OCI-LY7 (cell line): ENCODE data around the gene NTSR1. TPM values are rescaled to one million over a fixed set of nuclear protein-coding genes. Genes with fewer than 3 reads are reported as not detected.

Experiments used
- BruUV-seq: library from RNA; stranded (reverse); fragments of 400-500 nt; replicated peaks from 2 replicates; lab custom pipeline; 2021; lab: Mats Ljungman, UMichigan
- CTCF ChIA-PET: fragments of 300-600 bp; sonication (Branson Sonifier 250); formaldehyde crosslinking; loops from one replicate; lab custom pipeline; 2022; ENCODE audit warnings: antibody characterized with exemption; ENCODE audit not compliant: unreplicated experiment; lab: Charles Lee
- POLR2A ChIA-PET: fragments of 300-600 bp; sonication (Branson Sonifier 250); formaldehyde crosslinking; loops from one replicate; lab custom pipeline; 2022; ENCODE audit warnings: antibody characterized with exemption; lab: Charles Lee
- DNase-seq: peaks from one replicate; pipeline ENCODE4 v3.0.0-alpha.2; 2015; ENCODE audit warnings: low spot score
- H2AFZ ChIP-seq: fragments of 200-600 bp; sonication (generic), shearing (Covaris generic); 2 replicates; pipeline ENCODE4 v1.6.1; 2014; ENCODE audit warnings: mild to moderate bottlenecking, antibody characterized with exemption, low read length, moderate library complexity
- H3K27ac ChIP-seq: fragments of 200-600 bp; sonication (generic); 2 replicates; pipeline ENCODE4 v1.5.1; 2014; ENCODE audit warnings: mixed run types, low read depth, mild to moderate bottlenecking, moderate library complexity, low read length, inconsistent platforms; ENCODE audit not compliant: poor library complexity, severe bottlenecking
- H3K36me3 ChIP-seq: fragments of 200-600 bp; sonication (generic); 2 replicates; pipeline ENCODE4 v1.6.1; 2014; ENCODE audit warnings: mild to moderate bottlenecking, antibody characterized with exemption, low read length, moderate library complexity, mixed read lengths; ENCODE audit not compliant: insufficient read depth
- H3K4me1 ChIP-seq: fragments of 200-600 bp; sonication (generic); 2 replicates; pipeline ENCODE4 v1.5.1; 2014; ENCODE audit warnings: mild to moderate bottlenecking, low read length; ENCODE audit not compliant: insufficient read depth, poor library complexity, severe bottlenecking
- H3K4me2 ChIP-seq: fragments of 200-600 bp; sonication (generic); 2 replicates; pipeline ENCODE4 v1.6.1; 2014; ENCODE audit warnings: mild to moderate bottlenecking, low read length
- H3K4me3 ChIP-seq: fragments of 200-600 bp; sonication (generic); 2 replicates; pipeline ENCODE4 v1.5.1; 2014; ENCODE audit warnings: mild to moderate bottlenecking, low read depth, low read length; ENCODE audit not compliant: poor library complexity, severe bottlenecking
- H3K79me2 ChIP-seq: fragments of 200-600 bp; sonication (generic); 2 replicates; pipeline ENCODE4 v1.6.1; 2016; ENCODE audit warnings: low read depth, mild to moderate bottlenecking, low read length, moderate library complexity, mixed read lengths; ENCODE audit not compliant: insufficient read depth
- H3K9me2 ChIP-seq: fragments of 200-600 bp; sonication (generic); 2 replicates; pipeline ENCODE4 v1.6.1; 2016; ENCODE audit warnings: mild to moderate bottlenecking, low read length, mixed read lengths; ENCODE audit not compliant: insufficient read depth
- H3K9me3 ChIP-seq: fragments of 200-600 bp; sonication (generic); 2 replicates; pipeline ENCODE4 v1.6.1; 2014; ENCODE audit warnings: mild to moderate bottlenecking, mixed run types, low read length, mixed read lengths
- H4K20me1 ChIP-seq: fragments of 200-600 bp; sonication (generic); 2 replicates; pipeline ENCODE4 v1.6.1; 2014; ENCODE audit warnings: mild to moderate bottlenecking, antibody characterized with exemption, low read length, moderate library complexity, mixed read lengths; ENCODE audit not compliant: insufficient read depth
- CTCF ChIP-seq: fragments of 200-600 bp; sonication (generic); conservative IDR thresholded peaks from 2 replicates; pipeline ENCODE4 v1.5.1; 2014; ENCODE audit warnings: mild to moderate bottlenecking, antibody characterized with exemption, low read length, moderate library complexity, mixed read lengths
- EZH2phosphoT487 ChIP-seq: fragments of 200-600 bp; sonication (generic); IDR thresholded peaks from 2 replicates; pipeline ENCODE4 v1.6.1; 2018; ENCODE audit warnings: low read depth, borderline replicate concordance, mild to moderate bottlenecking, mixed run types, antibody characterized with exemption, low read length, moderate library complexity, mixed read lengths
- intact Hi-C: fragments of 100-400 bp; cut with micrococcal nuclease; formaldehyde crosslinking; loops from one replicate; pipeline ENCODE4 v1.10.0; 2022; ENCODE audit not compliant: unreplicated experiment
- total RNA-seq, 2 experiments: library from RNA; depleted of rRNA in 1 of 2; stranded (reverse); fragments of >200 nt in 1 of 2; shearing (Covaris generic) in 1 of 2; gene quantifications; 2 replicates each; pipeline ENCODE4 v1.2.3, GENCODE V29; 2014 to 2022

The NTSR1 gene
- total RNA-seq, 2 experiments from 2014 or later: not detected

DNA sequence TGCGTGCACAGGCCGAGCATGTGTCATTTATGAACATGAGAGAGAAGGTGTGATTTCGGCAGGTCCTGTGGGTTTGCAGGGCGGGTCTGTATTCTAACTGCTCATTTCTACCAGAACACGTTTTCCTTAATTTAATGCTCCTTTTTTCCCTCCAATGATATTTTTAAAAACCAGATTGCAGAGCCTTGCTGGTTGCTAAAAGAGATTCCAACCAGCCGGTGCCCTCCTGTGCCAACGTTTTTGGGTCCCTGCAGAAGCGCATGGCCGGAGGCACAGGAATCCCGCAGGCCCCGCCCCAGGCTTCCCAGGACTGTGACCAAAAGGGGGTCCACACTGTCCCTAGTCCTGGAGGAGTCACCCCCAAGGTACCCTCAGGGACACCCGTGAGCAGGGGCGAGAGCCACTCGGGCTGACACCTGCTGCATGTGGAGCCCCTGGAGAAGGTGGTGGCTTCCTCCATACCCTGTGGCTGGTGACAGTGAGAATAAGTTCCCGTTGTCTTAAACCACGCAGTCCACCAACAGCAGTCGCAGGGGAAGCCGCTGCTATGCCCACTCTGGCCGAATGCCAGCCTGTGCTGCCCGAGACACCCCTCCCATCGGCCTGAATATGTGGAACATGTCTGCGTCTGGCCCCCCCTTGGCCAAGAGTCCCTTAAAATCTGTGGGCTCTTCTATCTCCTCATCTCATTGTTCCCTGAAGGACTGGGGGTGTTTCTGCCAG is 15.7 kb upstream of the NTSR1 start:
- TF ChIP-seq EZH2phosphoT487 (no peak), CTCF (no peak)
- Histone ChIP-seq H3K4me3 (no peak overlapping the region), H3K9me2 (no peaks in the 10 kb centered on the region), H2AFZ (no peak overlapping the region), H3K27ac (no peak overlapping the region), H3K4me2 (no peak overlapping the region), H3K4me1 (no peaks in the 10 kb centered on the region), H3K79me2 (no peaks in the 10 kb centered on the region), H4K20me1 (no peaks in the 10 kb centered on the region), H3K36me3 (no peaks in the 10 kb centered on the region), H3K9me3 (no peaks in the 10 kb centered on the region)
- intact Hi-C loops: no loop called here
- BruUV-seq: no TSS peak
- ChIA-PET CTCF (no interaction called here), POLR2A (no interaction called here)
- DNase-seq: no peak

- Histone ChIP-seq H2AFZ (no peak overlapping the region), H4K20me1 (no peaks in the 10 kb centered on the region), H3K79me2 (no peaks in the 10 kb centered on the region), H3K4me2 (no peak overlapping the region), H3K36me3 (no peaks in the 10 kb centered on the region), H3K4me3 (no peak overlapping the region), H3K4me1 (no peaks in the 10 kb centered on the region), H3K27ac (no peak overlapping the region), H3K9me2 (no peaks in the 10 kb centered on the region), H3K9me3 (no peaks in the 10 kb centered on the region)
- DNase-seq: no peak
- no TSS peak for BruUV-seq
- intact Hi-C loops: no loop called here
- TF ChIP-seq EZH2phosphoT487: no peak
- no peak for TF ChIP-seq CTCF
- CTCF ChIA-PET: no interaction called here
- POLR2A ChIA-PET: no interaction called here
These were observed 15.1 kb upstream of the NTSR1 start for GRCh38 chr20:62693524-62693922.

- BruUV-seq: no TSS peak
- Histone ChIP-seq H3K4me2 (no peak overlapping the region), H3K36me3 (no peaks in the 10 kb centered on the region), H3K79me2 (no peaks in the 10 kb centered on the region), H3K9me2 (no peaks in the 10 kb centered on the region), H2AFZ (no peak overlapping the region), H3K27ac (no peak overlapping the region), H3K9me3 (no peaks in the 10 kb centered on the region), H3K4me1 (no peaks in the 10 kb centered on the region), H4K20me1 (no peaks in the 10 kb centered on the region), H3K4me3 (no peak overlapping the region)
- TF ChIP-seq EZH2phosphoT487 (no peak), CTCF (no peak)
- intact Hi-C loops: no loop called here
- no peak for DNase-seq
- ChIA-PET POLR2A (no interaction called here), CTCF (no interaction called here)
These were observed 14.5 kb upstream of the NTSR1 start for GRCh38 chr20:62694106-62694505.
